SIG-M5 (cell line): Measurements from ENCODE around the gene SYNE1.
"Not testable (repeated sequence)": the region's sequence is repeated elsewhere in the genome, so short reads cannot be mapped to it uniquely, and the experiment has no call there.

Experiments
- DNase-seq: peaks from one replicate; lab custom pipeline; 2025; lab: John Stamatoyannopoulos, UW

The SYNE1 gene

GRCh38 chr6:152138344-152138743, 498.8 kb downstream of the SYNE1 start:
- not testable (repeated sequence) for DNase-seq

GRCh38 chr6:152136449-152136825, 500.7 kb downstream of the SYNE1 start:
- no peak for DNase-seq

GRCh38 chr6:152135755-152136448, 501.3 kb downstream of the SYNE1 start:
- no peak for DNase-seq

GRCh38 chr6:152130441-152130840, 506.7 kb downstream of the SYNE1 start:
- DNase-seq, result no peak

- no peak for DNase-seq
Measured at GRCh38 chr6:152129691-152130151, 507.4 kb downstream of the SYNE1 start.

DNA sequence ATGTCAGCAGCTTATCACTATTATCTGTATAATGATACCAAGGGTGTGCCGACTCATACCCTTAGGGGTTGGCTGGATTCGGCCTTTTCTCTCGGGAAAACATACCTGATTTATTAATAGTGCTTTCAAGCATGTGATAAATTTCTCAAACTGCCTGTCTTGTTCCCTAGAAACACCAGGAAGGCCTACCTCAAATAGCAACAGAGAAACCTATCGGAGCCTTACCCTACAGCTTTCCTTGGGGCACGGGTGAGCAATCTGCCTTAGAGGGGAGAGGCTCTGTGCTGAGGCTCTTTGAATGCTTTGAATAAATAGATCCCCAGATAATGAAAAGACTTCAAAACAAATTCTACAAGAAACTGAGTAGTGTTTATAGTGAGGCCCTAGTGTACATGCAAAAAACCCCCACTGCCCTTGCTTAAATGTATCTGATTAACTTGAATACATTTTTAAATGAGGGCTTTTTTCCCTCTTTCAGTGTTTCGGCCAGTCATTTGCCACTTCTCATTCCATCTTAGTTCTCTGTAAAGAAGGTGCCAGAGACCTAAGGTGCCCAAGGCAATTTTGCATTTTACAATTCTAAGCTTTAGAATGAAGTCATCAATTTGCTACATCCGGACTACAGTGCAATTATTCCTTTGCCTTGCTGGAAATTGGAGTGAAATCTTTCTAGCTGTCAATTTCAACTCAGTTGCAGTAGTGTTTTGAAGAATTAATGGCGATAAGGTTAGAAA, 509.6 kb downstream of the SYNE1 start:
- no peak for DNase-seq

- no peak for DNase-seq
Measured at GRCh38 chr6:152124429-152125074, 512.6 kb downstream of the SYNE1 start.

DNA sequence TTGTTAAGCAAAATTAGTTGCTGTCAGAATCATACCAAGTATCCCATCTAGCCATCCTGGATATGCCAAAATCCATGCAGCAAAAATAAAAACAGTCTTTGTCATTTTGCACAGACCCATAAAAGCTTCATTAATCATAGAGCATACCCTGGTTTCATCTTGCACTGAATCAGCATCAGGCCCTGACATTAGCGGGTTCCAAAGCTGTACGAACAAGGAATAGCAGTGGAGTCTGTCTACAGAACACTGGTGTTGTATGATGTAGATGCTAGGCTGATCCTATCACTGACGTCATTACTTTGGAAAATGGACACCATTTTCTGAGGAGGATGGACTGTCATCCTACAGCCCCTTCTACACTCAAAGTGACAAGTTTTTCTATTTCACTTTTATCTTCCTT, 514.1 kb downstream of the SYNE1 start:
- DNase-seq, result no peak

- DNase-seq, result no peak
Measured at GRCh38 chr6:152122434-152122833, 514.7 kb downstream of the SYNE1 start.

GRCh38 chr6:152121910-152122309, 515.3 kb downstream of the SYNE1 start:
- no peak for DNase-seq

DNA sequence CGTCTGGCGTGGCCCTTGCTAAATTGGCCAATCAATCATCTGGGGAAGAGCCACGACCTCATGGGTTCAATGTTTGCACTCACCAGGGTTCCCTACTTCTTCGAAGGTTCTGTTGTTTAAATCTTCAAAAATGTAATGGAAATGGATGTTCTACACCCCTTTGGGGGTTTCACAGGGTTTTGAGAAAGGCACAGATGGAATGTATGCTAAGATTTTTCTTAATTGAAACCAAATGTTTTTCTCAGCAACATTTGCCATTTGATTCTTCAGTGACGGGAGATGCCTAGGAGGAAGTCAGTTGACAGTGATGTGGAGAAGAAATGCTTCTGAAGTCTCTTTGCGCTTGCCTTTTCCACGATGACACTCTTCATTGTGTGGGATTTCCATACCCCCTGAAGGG, 517.3 kb downstream of the SYNE1 start:
- no peak for DNase-seq

- DNase-seq, result no peak
Measured at GRCh38 chr6:152118678-152119077, 518.5 kb downstream of the SYNE1 start.

- DNase-seq, result no peak
Measured at GRCh38 chr6:152118224-152118623, 518.9 kb downstream of the SYNE1 start.

GRCh38 chr6:152117156-152118133, 519.7 kb downstream of the SYNE1 start:
- no peak for DNase-seq

GRCh38 chr6:152112491-152113261, 524.5 kb downstream of the SYNE1 start:
- DNase-seq, result no peak

- no peak for DNase-seq
Measured at GRCh38 chr6:152110886-152111820, 526.0 kb downstream of the SYNE1 start.

DNA sequence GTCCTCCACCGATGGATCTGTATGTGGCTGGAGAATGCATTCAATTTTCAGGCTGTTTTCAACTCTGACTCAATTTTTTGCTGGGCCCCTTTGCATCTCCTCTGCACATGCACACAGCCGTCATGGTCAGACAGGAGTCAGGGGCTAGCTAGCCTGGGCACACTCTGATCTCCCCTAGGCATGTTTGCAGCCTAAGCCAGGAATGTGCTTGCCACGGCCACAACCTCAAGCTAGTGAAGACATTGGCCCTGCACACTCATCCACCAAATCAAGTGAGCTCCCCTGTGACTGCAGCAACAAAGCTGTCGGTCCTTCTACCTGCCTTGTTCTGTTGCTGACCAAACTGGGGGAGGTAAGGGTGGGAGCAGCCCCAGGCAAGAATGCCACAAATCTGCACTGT, 529.2 kb downstream of the SYNE1 start:
- DNase-seq, result no peak

DNA sequence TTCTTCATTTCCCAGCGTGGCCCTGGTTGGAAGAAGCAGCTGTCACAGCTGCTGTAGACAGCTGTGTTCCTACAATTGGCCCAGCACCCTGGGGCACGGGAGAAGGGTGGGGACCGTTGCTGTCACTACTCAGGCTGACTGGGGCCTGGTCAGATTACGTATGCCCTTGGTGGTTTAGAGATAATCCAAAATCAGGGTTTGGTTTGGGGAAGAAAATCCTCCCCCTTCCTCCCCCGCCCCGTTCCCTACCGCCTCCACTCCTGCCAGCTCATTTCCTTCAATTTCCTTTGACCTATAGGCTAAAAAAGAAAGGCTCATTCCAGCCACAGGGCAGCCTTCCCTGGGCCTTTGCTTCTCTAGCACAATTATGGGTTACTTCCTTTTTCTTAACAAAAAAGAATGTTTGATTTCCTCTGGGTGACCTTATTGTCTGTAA, 537.0 kb downstream of the SYNE1 start:
- DNase-seq, result no peak

- no peak for DNase-seq
Measured at GRCh38 chr6:152099446-152100182, 537.5 kb downstream of the SYNE1 start.
